ENCODE data around the gene PABPN1L.

PABPN1L gene

DNA sequence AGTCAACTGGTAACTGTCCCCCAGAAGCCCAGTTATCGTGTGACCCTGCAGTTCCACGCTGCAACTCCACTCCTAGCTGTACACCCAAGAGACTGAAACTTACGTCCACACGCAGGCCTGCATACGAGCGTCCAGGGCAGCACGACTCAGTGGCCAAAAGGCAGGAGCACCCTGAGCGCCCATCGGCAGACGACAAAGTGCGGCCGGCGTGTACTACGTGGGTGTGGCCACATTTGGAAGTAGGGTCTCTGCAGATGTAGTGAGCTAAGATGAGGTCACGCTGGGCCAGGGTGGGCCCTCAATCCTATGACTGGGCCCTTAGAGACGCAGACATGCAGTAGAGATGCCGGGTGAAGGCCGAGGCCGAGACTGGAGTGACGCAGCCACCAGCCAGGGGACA is 23.2 kb downstream of the PABPN1L start:
- Histone ChIP-seq H3K36me3 (ENCODE audit: control insufficient read depth, insufficient read depth, low read length) (peaks cover 18% of the 10 kb centered on the region), H3K4me3 (ENCODE audit: extremely low read depth, insufficient read depth, low read length, poor library complexity, severe bottlenecking) (no peak overlapping the region), H3K9me3 (ENCODE audit: control insufficient read depth, low read length) (no peaks in the 10 kb centered on the region), H3K27ac (ENCODE audit: low read depth, low read length, severe bottlenecking) (no peak overlapping the region), H3K4me1 (ENCODE audit: control insufficient read depth, insufficient read depth, low read length, poor library complexity, severe bottlenecking) (no peaks in the 10 kb centered on the region)
- 92 to 97% methylated on average over 20 of the region's 20 CpGs for WGBS, 2 experiments (ENCODE audit: insufficient coverage in 2 of 2)

GRCh38 chr16:88842806-88843205 is 23.7 kb downstream of the PABPN1L start:
- Histone ChIP-seq H3K4me3 (ENCODE audit: extremely low read depth, insufficient read depth, low read length, poor library complexity, severe bottlenecking) (no peak overlapping the region), H3K4me1 (ENCODE audit: control insufficient read depth, insufficient read depth, low read length, poor library complexity, severe bottlenecking) (no peaks in the 10 kb centered on the region), H3K9me3 (ENCODE audit: control insufficient read depth, low read length) (no peaks in the 10 kb centered on the region), H3K36me3 (ENCODE audit: control insufficient read depth, insufficient read depth, low read length) (peaks cover 20% of the 10 kb centered on the region), H3K27ac (ENCODE audit: low read depth, low read length, severe bottlenecking) (no peak overlapping the region)
- WGBS, 2 experiments (ENCODE audit: insufficient coverage in 2 of 2), result 90 to 97% methylated on average over 24 to 25 of the region's 25 CpGs

DNA sequence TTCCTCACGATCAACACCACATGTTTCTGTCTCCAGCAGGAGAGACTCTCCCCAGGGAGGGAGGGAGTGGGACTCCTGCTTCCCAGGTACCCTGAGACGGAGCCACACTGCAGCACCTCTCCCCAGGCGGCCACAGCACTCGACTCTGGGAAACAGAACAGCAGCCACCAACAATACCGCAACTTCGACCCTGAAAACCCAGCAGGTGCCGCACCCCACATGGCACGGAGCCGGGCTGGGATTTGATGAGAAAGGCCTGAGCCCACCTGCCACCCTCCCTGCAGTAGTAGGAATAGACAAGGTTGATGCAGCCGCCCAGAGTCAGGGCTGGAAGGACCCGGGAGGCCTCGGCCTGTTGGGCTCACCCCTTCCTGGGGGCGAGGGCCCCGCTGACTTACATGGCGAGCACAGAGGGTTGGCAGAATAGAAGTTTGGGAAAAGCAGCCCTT is 24.1 kb downstream of the PABPN1L start:
- 93 to 95% methylated on average over 12 to 14 of the region's 15 CpGs for WGBS, 2 experiments (ENCODE audit: insufficient coverage in 2 of 2)
- Histone ChIP-seq H3K27ac (ENCODE audit: low read depth, low read length, severe bottlenecking) (no peak overlapping the region), H3K4me3 (ENCODE audit: extremely low read depth, insufficient read depth, low read length, poor library complexity, severe bottlenecking) (no peak overlapping the region), H3K9me3 (ENCODE audit: control insufficient read depth, low read length) (no peaks in the 10 kb centered on the region), H3K4me1 (ENCODE audit: control insufficient read depth, insufficient read depth, low read length, poor library complexity, severe bottlenecking) (no peaks in the 10 kb centered on the region), H3K36me3 (ENCODE audit: control insufficient read depth, insufficient read depth, low read length) (peaks cover 22% of the 10 kb centered on the region)

DNA sequence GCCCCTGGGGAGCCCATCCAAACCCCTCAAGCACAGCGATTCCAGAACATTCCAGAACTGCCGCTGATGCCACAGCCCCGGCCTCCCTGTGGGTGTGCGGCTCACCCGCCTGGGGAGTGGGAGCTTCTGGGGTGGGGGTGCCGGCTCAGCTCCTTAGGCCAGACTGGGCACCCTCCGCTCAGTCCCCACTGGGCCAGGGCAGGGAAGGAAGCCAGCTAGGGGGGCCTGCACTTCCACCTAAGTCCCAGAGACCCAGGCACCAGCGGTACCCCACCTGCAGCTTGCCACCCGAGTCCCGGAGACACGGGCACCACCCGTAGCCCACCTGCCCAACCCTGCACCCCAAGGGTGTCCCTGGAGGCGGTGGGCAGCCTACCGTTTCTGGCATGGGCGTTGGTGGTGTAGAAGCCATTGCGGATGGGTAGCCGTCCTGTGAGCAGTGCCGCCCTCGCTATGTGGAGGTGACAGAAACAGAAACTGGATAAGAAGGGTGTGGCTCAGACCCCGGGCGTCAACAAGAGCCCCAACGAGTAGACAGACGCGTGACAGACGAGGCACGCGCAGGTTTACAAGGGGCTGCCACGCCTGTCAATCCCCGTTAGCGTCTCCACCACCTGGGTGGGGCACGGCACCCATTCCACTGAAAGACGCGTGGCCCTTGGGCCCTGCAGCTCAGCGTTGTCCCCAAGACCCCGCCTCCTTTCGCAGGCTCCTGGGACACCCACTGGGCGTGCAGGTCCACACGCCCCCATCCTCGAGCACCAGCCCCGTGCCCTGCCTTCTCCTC is 24.7 kb downstream of the PABPN1L start:
- H3K4me1 ChIP-seq (ENCODE audit: control insufficient read depth, insufficient read depth, low read length, poor library complexity, severe bottlenecking), result no peaks in the 10 kb centered on the region
- 92 to 95% methylated on average over 27 to 36 of the region's 40 CpGs for WGBS, 2 experiments (ENCODE audit: insufficient coverage in 2 of 2)
- H3K36me3 ChIP-seq (ENCODE audit: control insufficient read depth, insufficient read depth, low read length), result peaks cover 22% of the 10 kb centered on the region
- no peak overlapping the region for H3K27ac ChIP-seq (ENCODE audit: low read depth, low read length, severe bottlenecking)
- no peak overlapping the region for H3K4me3 ChIP-seq (ENCODE audit: extremely low read depth, insufficient read depth, low read length, poor library complexity, severe bottlenecking)
- no peaks in the 10 kb centered on the region for H3K9me3 ChIP-seq (ENCODE audit: control insufficient read depth, low read length)

DNA sequence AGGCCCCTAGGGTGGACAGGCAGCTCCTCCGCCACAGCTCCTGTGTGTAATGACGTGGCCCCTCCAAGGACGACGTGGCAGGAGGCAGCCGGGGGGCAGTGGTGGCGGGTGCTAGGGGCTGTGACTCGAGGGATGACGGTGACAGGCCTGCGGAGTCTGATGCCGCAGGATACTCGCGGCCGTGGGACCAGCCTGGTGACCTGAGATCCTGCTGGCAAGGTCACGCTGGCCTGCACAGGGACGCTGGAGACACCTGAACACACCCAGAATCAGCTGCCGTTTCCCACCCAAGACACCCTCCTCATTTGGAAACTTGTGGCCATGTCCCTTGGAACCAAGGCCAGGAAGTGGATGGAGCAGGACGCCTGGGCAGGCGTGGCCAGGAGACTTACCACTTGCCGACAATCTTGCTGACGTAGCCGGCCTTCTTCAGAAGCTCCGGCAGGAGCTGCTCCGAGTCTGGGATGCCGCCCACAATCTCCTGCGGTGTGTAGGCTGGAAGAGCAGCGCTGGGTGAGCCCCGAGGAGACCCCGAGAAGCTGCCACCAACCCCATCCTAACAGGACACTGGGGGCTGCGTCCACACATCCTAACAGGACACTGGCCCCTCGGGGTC is 25.8 kb downstream of the PABPN1L start:
- WGBS, 2 experiments (ENCODE audit: insufficient coverage in 2 of 2), result 92 to 96% methylated on average over 25 to 29 of the region's 30 CpGs
- no peaks in the 10 kb centered on the region for H3K4me1 ChIP-seq (ENCODE audit: control insufficient read depth, insufficient read depth, low read length, poor library complexity, severe bottlenecking)
- H3K36me3 ChIP-seq (ENCODE audit: control insufficient read depth, insufficient read depth, low read length), result peaks cover 22% of the 10 kb centered on the region
- H3K9me3 ChIP-seq (ENCODE audit: control insufficient read depth, low read length), result no peaks in the 10 kb centered on the region
- H3K27ac ChIP-seq (ENCODE audit: low read depth, low read length, severe bottlenecking), result no peak overlapping the region
- H3K4me3 ChIP-seq (ENCODE audit: extremely low read depth, insufficient read depth, low read length, poor library complexity, severe bottlenecking), result no peak overlapping the region

DNA sequence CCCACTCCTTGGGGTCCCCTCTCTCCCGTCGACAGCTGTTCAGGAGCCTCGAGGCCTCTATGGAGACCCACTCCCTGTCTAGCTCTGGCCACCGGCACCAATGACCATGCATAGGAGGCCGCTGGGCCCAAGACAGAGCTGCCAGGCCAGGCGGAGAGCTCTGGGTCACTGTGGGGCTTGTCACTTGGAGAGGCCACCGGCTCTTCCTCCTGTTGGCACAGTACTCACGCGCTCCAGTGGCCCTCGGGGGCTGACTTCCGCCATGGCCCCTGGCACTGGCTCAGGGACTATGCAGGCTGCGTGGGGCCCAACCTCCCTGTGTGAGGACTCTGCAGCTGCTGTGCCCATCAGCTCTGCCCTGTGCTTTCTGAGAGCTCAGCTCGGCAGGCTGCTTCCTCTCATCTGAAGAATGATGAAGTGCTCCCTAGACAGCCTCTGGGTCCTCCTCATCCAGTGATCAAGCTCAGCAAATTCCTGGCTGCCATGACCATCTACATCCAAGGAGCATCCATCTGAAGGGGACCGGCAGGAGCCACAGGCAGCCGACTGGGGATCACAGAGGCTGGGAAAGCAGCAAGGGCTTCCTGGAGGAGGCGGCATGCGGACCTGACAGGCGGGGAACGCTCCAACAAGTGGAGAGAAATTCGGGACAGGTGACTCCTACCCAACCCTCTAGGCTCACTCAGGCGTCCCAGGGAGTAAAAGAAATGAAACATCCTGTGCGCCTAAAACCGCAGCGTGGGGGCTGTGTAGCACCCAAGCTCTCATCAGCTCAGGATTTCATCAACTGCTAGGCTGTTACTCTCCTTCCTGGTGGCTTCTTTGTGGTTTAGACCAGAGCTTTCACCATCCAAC is 26.5 kb downstream of the PABPN1L start:
- Histone ChIP-seq H3K4me1 (ENCODE audit: control insufficient read depth, insufficient read depth, low read length, poor library complexity, severe bottlenecking) (no peaks in the 10 kb centered on the region), H3K27ac (ENCODE audit: low read depth, low read length, severe bottlenecking) (no peak overlapping the region), H3K9me3 (ENCODE audit: control insufficient read depth, low read length) (no peaks in the 10 kb centered on the region), H3K4me3 (ENCODE audit: extremely low read depth, insufficient read depth, low read length, poor library complexity, severe bottlenecking) (no peak overlapping the region), H3K36me3 (ENCODE audit: control insufficient read depth, insufficient read depth, low read length) (peaks cover 22% of the 10 kb centered on the region)
- 96 to 98% methylated on average over 21 to 22 of the region's 24 CpGs for WGBS, 2 experiments (ENCODE audit: insufficient coverage in 2 of 2)

- H3K27ac ChIP-seq (ENCODE audit: low read depth, low read length, severe bottlenecking), result no peak overlapping the region
- H3K36me3 ChIP-seq (ENCODE audit: control insufficient read depth, insufficient read depth, low read length), result peaks cover 22% of the 10 kb centered on the region
- no peaks in the 10 kb centered on the region for H3K4me1 ChIP-seq (ENCODE audit: control insufficient read depth, insufficient read depth, low read length, poor library complexity, severe bottlenecking)
- H3K9me3 ChIP-seq (ENCODE audit: control insufficient read depth, low read length), result no peaks in the 10 kb centered on the region
- 96% methylated on average over 35 to 36 of the region's 39 CpGs for WGBS, 2 experiments (ENCODE audit: insufficient coverage in 2 of 2)
- H3K4me3 ChIP-seq (ENCODE audit: extremely low read depth, insufficient read depth, low read length, poor library complexity, severe bottlenecking), result no peak overlapping the region
Measured at GRCh38 chr16:88839026-88839529, 27.4 kb downstream of the PABPN1L start.

DNA sequence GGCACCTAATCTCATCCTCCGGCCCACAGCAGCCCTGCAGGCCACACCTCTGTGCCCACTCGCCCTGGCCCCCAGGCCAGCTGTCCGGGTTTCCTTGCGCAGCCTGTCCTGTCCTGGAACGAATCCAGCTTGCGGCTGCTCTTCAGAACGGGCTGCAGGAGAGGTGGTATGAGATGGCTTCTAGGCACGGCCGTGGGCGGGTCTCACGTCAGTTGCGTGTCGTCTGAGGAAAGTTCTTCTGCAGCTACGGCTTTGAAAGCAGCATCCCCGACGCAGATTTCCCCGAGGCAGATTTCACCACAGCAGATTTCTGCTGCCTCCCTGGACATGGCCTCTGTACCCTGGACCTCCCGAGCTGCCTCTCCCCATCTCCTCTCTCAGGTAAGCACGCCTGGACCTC is 27.9 kb downstream of the PABPN1L start:
- Histone ChIP-seq H3K27ac (ENCODE audit: low read depth, low read length, severe bottlenecking) (no peak overlapping the region), H3K9me3 (ENCODE audit: control insufficient read depth, low read length) (no peaks in the 10 kb centered on the region), H3K36me3 (ENCODE audit: control insufficient read depth, insufficient read depth, low read length) (peaks cover 22% of the 10 kb centered on the region), H3K4me3 (ENCODE audit: extremely low read depth, insufficient read depth, low read length, poor library complexity, severe bottlenecking) (no peak overlapping the region), H3K4me1 (ENCODE audit: control insufficient read depth, insufficient read depth, low read length, poor library complexity, severe bottlenecking) (no peaks in the 10 kb centered on the region)
- WGBS, 2 experiments (ENCODE audit: insufficient coverage in 2 of 2), result 98 to 99% methylated on average over 18 to 19 of the region's 19 CpGs

DNA sequence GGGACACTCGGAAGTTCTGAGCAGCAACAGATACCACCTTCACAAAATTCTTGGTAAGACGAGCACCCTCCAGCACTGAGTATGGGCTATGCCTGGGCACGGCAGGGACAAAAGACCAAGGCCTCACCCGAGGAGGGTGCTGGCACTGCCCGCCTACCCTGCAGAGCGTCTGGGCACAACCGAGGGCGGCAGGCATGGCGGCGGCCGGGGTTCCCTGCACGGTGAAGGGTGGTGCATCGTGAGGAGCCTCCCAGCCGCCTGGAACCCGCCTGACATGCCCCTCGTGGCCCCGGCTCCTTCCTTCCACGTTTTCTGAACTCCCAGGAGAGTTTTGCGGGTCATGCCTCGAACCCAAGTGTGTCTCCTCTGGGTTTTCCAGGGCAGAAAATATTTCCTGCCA is 28.7 kb downstream of the PABPN1L start:
- H3K4me1 ChIP-seq (ENCODE audit: control insufficient read depth, insufficient read depth, low read length, poor library complexity, severe bottlenecking), result no peaks in the 10 kb centered on the region
- no peak overlapping the region for H3K4me3 ChIP-seq (ENCODE audit: extremely low read depth, insufficient read depth, low read length, poor library complexity, severe bottlenecking)
- WGBS, 2 experiments (ENCODE audit: insufficient coverage in 2 of 2), result 94 to 98% methylated on average over 19 to 20 of the region's 20 CpGs
- no peak overlapping the region for H3K27ac ChIP-seq (ENCODE audit: low read depth, low read length, severe bottlenecking)
- H3K9me3 ChIP-seq (ENCODE audit: control insufficient read depth, low read length), result no peaks in the 10 kb centered on the region
- H3K36me3 ChIP-seq (ENCODE audit: control insufficient read depth, insufficient read depth, low read length), result peaks cover 22% of the 10 kb centered on the region

DNA sequence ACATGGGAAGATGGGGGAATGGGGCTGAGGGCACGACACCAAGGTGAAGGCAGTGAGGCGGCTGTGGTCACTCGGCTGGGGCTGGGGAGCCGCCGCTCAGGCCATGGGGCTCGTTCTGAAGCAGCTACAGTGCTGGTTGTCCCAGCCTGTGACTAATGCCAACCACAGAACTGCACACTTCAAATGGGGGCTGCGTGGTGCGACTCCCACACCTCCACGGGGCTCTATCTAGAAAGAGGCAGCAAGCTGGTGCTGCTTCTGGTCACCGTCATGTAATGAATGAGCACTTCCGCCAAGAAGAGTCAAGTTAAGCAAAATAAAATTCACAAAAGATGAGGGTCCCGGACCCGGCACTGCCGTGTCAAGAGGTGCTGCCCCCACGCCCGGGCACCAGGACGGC is 29.7 kb downstream of the PABPN1L start:
- H3K4me1 ChIP-seq (ENCODE audit: control insufficient read depth, insufficient read depth, low read length, poor library complexity, severe bottlenecking), result no peaks in the 10 kb centered on the region
- H3K36me3 ChIP-seq (ENCODE audit: control insufficient read depth, insufficient read depth, low read length), result peaks cover 22% of the 10 kb centered on the region
- no peaks in the 10 kb centered on the region for H3K9me3 ChIP-seq (ENCODE audit: control insufficient read depth, low read length)
- H3K27ac ChIP-seq (ENCODE audit: low read depth, low read length, severe bottlenecking), result no peak overlapping the region
- no peak overlapping the region for H3K4me3 ChIP-seq (ENCODE audit: extremely low read depth, insufficient read depth, low read length, poor library complexity, severe bottlenecking)
- WGBS, 2 experiments (ENCODE audit: insufficient coverage in 2 of 2), result 96 to 97% methylated on average over 13 to 17 of the region's 17 CpGs

Measured in mesodermal cell (in vitro differentiated cells).